WTC11 (cell line): ENCODE measurements around the gene CCL4. TPM values are rescaled to one million over a fixed set of nuclear protein-coding genes. Genes with fewer than 3 reads are reported as not detected.

Experiments
- ATAC-seq: fragments of 200-7000 bp; cut with Tn5 transposase; 2 replicates; pipeline ENCODE4 v1.10.0; 2021; ENCODE audit warnings: mild to moderate bottlenecking, moderate library complexity
- CTCF ChIA-PET: fragments of 300-600 bp; sonication (Branson Sonifier 250); formaldehyde crosslinking; loops from one replicate; lab custom pipeline; 2021; ENCODE audit warnings: antibody characterized with exemption; lab: Charles Lee
- POLR2A ChIA-PET: fragments of 350-600 bp; sonication (Branson Sonifier 250); formaldehyde crosslinking; loops from one replicate; lab custom pipeline; 2021; ENCODE audit warnings: antibody characterized with exemption; lab: Charles Lee
- DNase-seq: peaks from one replicate; pipeline ENCODE4 v3.0.0; 2021; ENCODE audit warnings: low spot score
- H3K27ac Mint-ChIP-seq: 2 replicates; pipeline ENCODE4 v1.8.0; 2021; ENCODE audit warnings: mixed read lengths
- H3K27me3 Mint-ChIP-seq: 2 replicates; pipeline ENCODE4 v1.8.0; 2021; ENCODE audit warnings: low read depth, mild to moderate bottlenecking, moderate library complexity, mixed read lengths
- H3K36me3 Mint-ChIP-seq: 2 replicates; pipeline ENCODE4 v1.8.0; 2021; ENCODE audit warnings: mixed read lengths
- H3K4me1 Mint-ChIP-seq: 2 replicates; pipeline ENCODE4 v1.8.0; 2022; ENCODE audit warnings: mixed read lengths
- H3K4me3 Mint-ChIP-seq: 2 replicates; pipeline ENCODE4 v1.8.0; 2021; ENCODE audit warnings: mild to moderate bottlenecking, moderate library complexity, mixed read lengths
- H3K9me3 Mint-ChIP-seq: 2 replicates; pipeline ENCODE4 v1.8.0; 2021; ENCODE audit warnings: mixed read lengths
- ATF3 ChIP-seq: sonication (generic); formaldehyde crosslinking; conservative IDR thresholded peaks from 2 replicates; pipeline ENCODE4 v1.8.1; 2022; ENCODE audit warnings: mild to moderate bottlenecking, missing genetic modification reagents
- CREM ChIP-seq: sonication (generic); formaldehyde crosslinking; IDR thresholded peaks from 2 replicates; pipeline ENCODE4 v1.8.1; 2022; ENCODE audit warnings: mild to moderate bottlenecking, missing genetic modification reagents, moderate library complexity
- CTCF ChIP-seq: fragments of 200-600 bp; IDR thresholded peaks from 2 replicates; pipeline ENCODE4 v1.8.0; 2022; ENCODE audit warnings: antibody characterized with exemption
- FOXJ3 ChIP-seq: sonication (generic); formaldehyde crosslinking; IDR thresholded peaks from 2 replicates; pipeline ENCODE4 v1.9.0; 2021; ENCODE audit warnings: missing genetic modification reagents, mild to moderate bottlenecking, borderline replicate concordance
- FOXP1 ChIP-seq: sonication (generic); formaldehyde crosslinking; IDR thresholded peaks from 2 replicates; pipeline ENCODE4 v1.8.0; 2022; ENCODE audit warnings: missing genetic modification reagents, mild to moderate bottlenecking, moderate library complexity, borderline replicate concordance
- JAZF1 ChIP-seq: fragments of 250-450 bp; sonication (Bioruptor Pico); IDR thresholded peaks from 2 replicates; pipeline ENCODE4 v1.9.0; 2021; ENCODE audit warnings: moderate library complexity, mild to moderate bottlenecking, inconsistent platforms
- JUN ChIP-seq: sonication (generic); formaldehyde crosslinking; IDR thresholded peaks from 2 replicates; pipeline ENCODE4 v1.8.0; 2023; ENCODE audit warnings: mild to moderate bottlenecking, missing genetic modification reagents
- MXD4 ChIP-seq: fragments of 250-450 bp; sonication (Bioruptor Pico); IDR thresholded peaks from 2 replicates; pipeline ENCODE4 v1.8.0; 2021; ENCODE audit warnings: mild to moderate bottlenecking, moderate library complexity, borderline replicate concordance
- NFATC4 ChIP-seq: fragments of 250-450 bp; sonication (Bioruptor Pico); IDR thresholded peaks from 2 replicates; pipeline ENCODE4 v1.9.0; 2021; ENCODE audit warnings: mild to moderate bottlenecking
- NFE2L1 ChIP-seq: sonication (generic); formaldehyde crosslinking; IDR thresholded peaks from 2 replicates; pipeline ENCODE4 v1.8.1; 2023; ENCODE audit warnings: missing genetic modification reagents
- NFYB ChIP-seq: sonication (generic); formaldehyde crosslinking; conservative IDR thresholded peaks from 2 replicates; pipeline ENCODE4 v1.8.0; 2022; ENCODE audit warnings: low read depth, missing genetic modification reagents
- NR1H2 ChIP-seq: sonication (generic); formaldehyde crosslinking; IDR thresholded peaks from 2 replicates; pipeline ENCODE4 v1.9.0; 2021; ENCODE audit warnings: mild to moderate bottlenecking, moderate library complexity, missing genetic modification reagents
- OVOL2 ChIP-seq: fragments of 250-450 bp; sonication (Bioruptor Pico); IDR thresholded peaks from 2 replicates; pipeline ENCODE4 v1.9.0; 2021; ENCODE audit warnings: mild to moderate bottlenecking, borderline replicate concordance
- RELA ChIP-seq: sonication (generic); formaldehyde crosslinking; IDR thresholded peaks from 2 replicates; pipeline ENCODE4 v1.8.1; 2022; ENCODE audit warnings: missing genetic modification reagents, mild to moderate bottlenecking, borderline replicate concordance
- SMAD3 ChIP-seq: sonication (generic); formaldehyde crosslinking; IDR thresholded peaks from 2 replicates; pipeline ENCODE4 v1.8.0; 2022; ENCODE audit warnings: missing genetic modification reagents, mild to moderate bottlenecking, borderline replicate concordance
- SMAD4 ChIP-seq: sonication (generic); formaldehyde crosslinking; IDR thresholded peaks from 2 replicates; pipeline ENCODE4 v1.8.0; 2022; ENCODE audit warnings: mild to moderate bottlenecking, missing genetic modification reagents
- SOX15 ChIP-seq: fragments of 250-450 bp; sonication (Bioruptor Pico); IDR thresholded peaks from 2 replicates; pipeline ENCODE4 v1.9.0; 2021; ENCODE audit warnings: mild to moderate bottlenecking
- TEAD4 ChIP-seq: sonication (generic); formaldehyde crosslinking; IDR thresholded peaks from 2 replicates; pipeline ENCODE4 v1.8.0; 2022; ENCODE audit warnings: mild to moderate bottlenecking, missing genetic modification reagents
- TP53 ChIP-seq: sonication (generic); formaldehyde crosslinking; IDR thresholded peaks from 2 replicates; pipeline ENCODE4 v1.8.1; 2023; ENCODE audit warnings: mild to moderate bottlenecking, missing genetic modification reagents
- ZNF416 ChIP-seq: fragments of 250-450 bp; sonication (Bioruptor Pico); IDR thresholded peaks from 2 replicates; pipeline ENCODE4 v1.9.0; 2021; ENCODE audit warnings: mild to moderate bottlenecking, inconsistent platforms
- total RNA-seq: library from RNA; stranded (reverse); gene quantifications from 3 replicates; pipeline ENCODE4 v1.2.3, GENCODE V29; 2021
- TF ChIP-seq, protein P1 (sequence below): sonication (generic); formaldehyde crosslinking; IDR thresholded peaks from 2 replicates; pipeline ENCODE4 v1.8.1; 2023; ENCODE audit warnings: mild to moderate bottlenecking, moderate library complexity, missing genetic modification reagents
- TF ChIP-seq, protein P2 (sequence below): fragments of 250-450 bp; sonication (Bioruptor Pico); IDR thresholded peaks from 2 replicates; pipeline ENCODE4 v1.9.0; 2021; ENCODE audit warnings: mild to moderate bottlenecking, borderline replicate concordance

The CCL4 gene
- total RNA-seq, 1 experiment from 2014 or later = 0.48 TPM

GRCh38 chr17:36136439-36136838 lies 32.8 kb downstream of the CCL4 start (continued):
- TF ChIP-seq ATF3 (CRISPR knock-in tag) (no peak), SMAD4 (CRISPR knock-in tag) (no peak), NFE2L1 (CRISPR knock-in tag) (no peak), SMAD3 (CRISPR knock-in tag) (no peak), OVOL2 (no peak)

DNA sequence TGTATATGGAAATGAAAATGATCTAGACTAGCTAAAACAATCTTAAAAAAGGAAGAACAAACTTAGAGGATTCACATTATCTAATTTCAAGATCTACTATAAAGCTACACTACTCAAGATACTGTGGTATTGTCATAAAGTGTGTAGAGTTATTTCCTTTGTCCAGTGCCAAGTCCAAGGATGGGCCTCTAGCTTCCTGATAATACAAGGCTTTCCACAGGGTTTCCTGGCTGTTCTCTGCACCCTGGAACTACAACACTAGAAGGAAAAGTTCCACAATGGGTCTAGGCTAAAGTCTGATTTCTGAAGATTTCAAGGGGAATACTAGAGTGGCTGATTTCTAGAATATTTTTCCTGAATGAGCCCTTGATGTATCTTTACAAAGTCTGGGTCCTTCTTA lies 38.6 kb downstream of the CCL4 start:
- H3K9me3 Mint-ChIP-seq = 0 out of 2 replicates have a peak, but pooled peaks cover 4% of the 10 kb centered on the region
- POLR2A ChIA-PET = no interaction called here
- ATAC-seq = no peak
- no peaks in the 10 kb centered on the region for H3K36me3 Mint-ChIP-seq
- CTCF ChIA-PET = no interaction called here
- DNase-seq = no peak
- TF ChIP-seq RELA (CRISPR knock-in tag) = no peak
- no peak for TF ChIP-seq FOXP1 (CRISPR knock-in tag)
- TF ChIP-seq TP53 (CRISPR knock-in tag) = no peak
- TF ChIP-seq NFYB (CRISPR knock-in tag) = no peak
- no peak for TF ChIP-seq SOX15 (CRISPR knock-in tag)
- TF ChIP-seq, protein P1, sequence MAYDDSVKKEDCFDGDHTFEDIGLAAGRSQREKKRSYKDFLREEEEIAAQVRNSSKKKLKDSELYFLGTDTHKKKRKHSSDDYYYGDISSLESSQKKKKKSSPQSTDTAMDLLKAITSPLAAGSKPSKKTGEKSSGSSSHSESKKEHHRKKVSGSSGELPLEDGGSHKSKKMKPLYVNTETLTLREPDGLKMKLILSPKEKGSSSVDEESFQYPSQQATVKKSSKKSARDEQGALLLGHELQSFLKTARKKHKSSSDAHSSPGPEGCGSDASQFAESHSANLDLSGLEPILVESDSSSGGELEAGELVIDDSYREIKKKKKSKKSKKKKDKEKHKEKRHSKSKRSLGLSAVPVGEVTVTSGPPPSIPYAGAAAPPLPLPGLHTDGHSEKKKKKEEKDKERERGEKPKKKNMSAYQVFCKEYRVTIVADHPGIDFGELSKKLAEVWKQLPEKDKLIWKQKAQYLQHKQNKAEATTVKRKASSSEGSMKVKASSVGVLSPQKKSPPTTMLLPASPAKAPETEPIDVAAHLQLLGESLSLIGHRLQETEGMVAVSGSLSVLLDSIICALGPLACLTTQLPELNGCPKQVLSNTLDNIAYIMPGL = no peak
- TF ChIP-seq ZNF416 (CRISPR knock-in tag) = no peak
- no peak for TF ChIP-seq NFATC4 (CRISPR knock-in tag)
- no peak for TF ChIP-seq JAZF1 (CRISPR knock-in tag)
- no peak for TF ChIP-seq OVOL2
- no peak for TF ChIP-seq FOXJ3 (CRISPR knock-in tag)
- TF ChIP-seq, all 79 proteins: peak for 0
- no peaks in the 10 kb centered on the region; the same call in 1 of the 2 replicates for H3K27me3 Mint-ChIP-seq
- H3K4me1 Mint-ChIP-seq = no peaks in the 10 kb centered on the region
- no peak overlapping the region for H3K27ac Mint-ChIP-seq
- H3K4me3 Mint-ChIP-seq = no peak overlapping the region

- ATAC-seq = no peak
- Mint-ChIP-seq H3K36me3 (no peaks in the 10 kb centered on the region), H3K4me3 (no peak overlapping the region), H3K4me1 (no peaks in the 10 kb centered on the region), H3K9me3 (0 out of 2 replicates have a peak, but pooled peaks cover 4% of the 10 kb centered on the region), H3K27ac (no peak overlapping the region), H3K27me3 (no peaks in the 10 kb centered on the region; the same call in 1 of the 2 replicates)
- TF ChIP-seq TEAD4 (CRISPR knock-in tag) (no peak), NR1H2 (CRISPR knock-in tag) (no peak), JUN (CRISPR knock-in tag) (no peak)
- DNase-seq = no peak
- ChIA-PET CTCF (interaction anchor here (1.1 to 1.3 kb wide), 2 partner anchors 161 to 167 kb away, joined by 3 to 4 read pairs; no protein-coding TSS in a partner anchor), POLR2A (no interaction called here)
Measured at GRCh38 chr17:36142806-36143205, 39.2 kb downstream of the CCL4 start.

- Mint-ChIP-seq H3K27ac (no peak overlapping the region), H3K36me3 (no peaks in the 10 kb centered on the region), H3K4me3 (no peak overlapping the region), H3K27me3 (no peaks in the 10 kb centered on the region; the same call in 1 of the 2 replicates), H3K4me1 (peaks cover 4% of the 10 kb centered on the region), H3K9me3 (0 out of 2 replicates have a peak, but pooled peaks cover 4% of the 10 kb centered on the region)
- POLR2A ChIA-PET = no interaction called here
- CTCF ChIA-PET = interaction anchor here (1.1 to 1.3 kb wide), 2 partner anchors 162 to 168 kb away, joined by 3 to 4 read pairs; no protein-coding TSS in a partner anchor
- no peak for DNase-seq
- ATAC-seq = no peak
- TF ChIP-seq CREM (CRISPR knock-in tag) (no peak), TEAD4 (CRISPR knock-in tag) (no peak), CTCF (no peak), MXD4 (no peak)
- TF ChIP-seq, protein P2, sequence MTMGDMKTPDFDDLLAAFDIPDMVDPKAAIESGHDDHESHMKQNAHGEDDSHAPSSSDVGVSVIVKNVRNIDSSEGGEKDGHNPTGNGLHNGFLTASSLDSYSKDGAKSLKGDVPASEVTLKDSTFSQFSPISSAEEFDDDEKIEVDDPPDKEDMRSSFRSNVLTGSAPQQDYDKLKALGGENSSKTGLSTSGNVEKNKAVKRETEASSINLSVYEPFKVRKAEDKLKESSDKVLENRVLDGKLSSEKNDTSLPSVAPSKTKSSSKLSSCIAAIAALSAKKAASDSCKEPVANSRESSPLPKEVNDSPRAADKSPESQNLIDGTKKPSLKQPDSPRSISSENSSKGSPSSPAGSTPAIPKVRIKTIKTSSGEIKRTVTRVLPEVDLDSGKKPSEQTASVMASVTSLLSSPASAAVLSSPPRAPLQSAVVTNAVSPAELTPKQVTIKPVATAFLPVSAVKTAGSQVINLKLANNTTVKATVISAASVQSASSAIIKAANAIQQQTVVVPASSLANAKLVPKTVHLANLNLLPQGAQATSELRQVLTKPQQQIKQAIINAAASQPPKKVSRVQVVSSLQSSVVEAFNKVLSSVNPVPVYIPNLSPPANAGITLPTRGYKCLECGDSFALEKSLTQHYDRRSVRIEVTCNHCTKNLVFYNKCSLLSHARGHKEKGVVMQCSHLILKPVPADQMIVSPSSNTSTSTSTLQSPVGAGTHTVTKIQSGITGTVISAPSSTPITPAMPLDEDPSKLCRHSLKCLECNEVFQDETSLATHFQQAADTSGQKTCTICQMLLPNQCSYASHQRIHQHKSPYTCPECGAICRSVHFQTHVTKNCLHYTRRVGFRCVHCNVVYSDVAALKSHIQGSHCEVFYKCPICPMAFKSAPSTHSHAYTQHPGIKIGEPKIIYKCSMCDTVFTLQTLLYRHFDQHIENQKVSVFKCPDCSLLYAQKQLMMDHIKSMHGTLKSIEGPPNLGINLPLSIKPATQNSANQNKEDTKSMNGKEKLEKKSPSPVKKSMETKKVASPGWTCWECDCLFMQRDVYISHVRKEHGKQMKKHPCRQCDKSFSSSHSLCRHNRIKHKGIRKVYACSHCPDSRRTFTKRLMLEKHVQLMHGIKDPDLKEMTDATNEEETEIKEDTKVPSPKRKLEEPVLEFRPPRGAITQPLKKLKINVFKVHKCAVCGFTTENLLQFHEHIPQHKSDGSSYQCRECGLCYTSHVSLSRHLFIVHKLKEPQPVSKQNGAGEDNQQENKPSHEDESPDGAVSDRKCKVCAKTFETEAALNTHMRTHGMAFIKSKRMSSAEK (CRISPR knock-in tag) = no peak
Measured at GRCh38 chr17:36144014-36144413, 40.4 kb downstream of the CCL4 start.
